Measurements from ENCODE around the gene WNT4.

DNA sequence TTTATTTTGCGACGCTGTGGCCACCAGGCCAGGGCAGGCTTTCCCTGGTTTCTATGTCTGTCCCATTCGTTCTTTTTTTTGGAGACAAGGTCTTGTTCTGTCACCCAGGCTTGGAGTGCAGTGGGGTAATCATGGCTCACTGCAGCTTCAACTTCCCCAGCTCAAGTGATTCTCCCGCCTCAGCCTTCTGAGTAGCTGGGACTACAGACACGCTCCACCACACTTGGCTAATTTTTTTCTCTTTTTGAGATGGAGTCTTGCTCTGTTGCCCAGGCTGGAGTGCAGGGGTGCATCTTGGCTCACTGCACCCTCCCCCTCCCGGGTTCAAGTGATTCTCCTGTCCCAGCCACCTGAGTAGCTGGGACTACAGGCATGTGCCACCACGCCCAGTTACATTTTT lies 43.4 kb upstream of the WNT4 start:
- TF ChIP-seq CTCF (IDR thresholded peaks at IDR 0.05), result no peak
- no peak for TF ChIP-seq POLR2A (IDR thresholded peaks at IDR 0.05)
